ENCODE data around the gene BANK1.

Gene BANK1

DNA sequence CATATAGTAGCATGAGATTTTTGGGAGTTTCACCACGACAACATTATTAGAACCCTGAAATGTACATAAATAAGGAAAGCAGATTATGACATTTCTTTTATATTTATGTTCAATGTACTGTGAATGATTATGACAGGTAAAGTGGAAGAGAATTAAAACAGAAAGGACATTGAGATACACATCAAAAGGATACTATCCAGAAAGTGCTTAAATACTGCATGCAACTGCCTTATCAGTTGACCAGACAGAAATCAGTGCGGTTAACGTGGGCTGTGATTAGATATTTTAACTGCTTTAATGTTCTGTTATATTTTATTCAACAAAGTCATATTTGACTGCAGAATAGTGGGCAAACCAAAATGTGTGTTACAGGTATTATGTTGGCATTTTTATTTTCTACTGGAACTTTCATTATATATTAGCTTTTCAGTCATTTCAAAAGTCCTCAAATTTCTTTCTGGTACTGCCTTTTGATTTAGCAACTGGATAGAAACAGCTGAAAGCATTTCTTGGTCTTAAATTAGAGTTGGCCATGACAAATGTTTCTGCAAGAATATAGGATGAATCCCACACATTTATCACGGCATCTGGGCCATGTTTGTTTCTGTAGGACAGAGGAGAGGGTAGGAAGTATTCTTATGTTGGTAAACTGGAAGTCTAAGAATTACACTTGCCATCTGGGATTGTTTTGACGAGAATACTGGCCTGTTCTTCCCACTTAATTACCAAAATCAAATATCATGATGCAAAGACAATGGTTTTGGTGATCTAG is 299.5 kb downstream of the BANK1 start:
- no peak for DNase-seq (ENCODE audit: low read depth, low spot score)
- H3K27ac ChIP-seq, result no peak overlapping the region

DNA sequence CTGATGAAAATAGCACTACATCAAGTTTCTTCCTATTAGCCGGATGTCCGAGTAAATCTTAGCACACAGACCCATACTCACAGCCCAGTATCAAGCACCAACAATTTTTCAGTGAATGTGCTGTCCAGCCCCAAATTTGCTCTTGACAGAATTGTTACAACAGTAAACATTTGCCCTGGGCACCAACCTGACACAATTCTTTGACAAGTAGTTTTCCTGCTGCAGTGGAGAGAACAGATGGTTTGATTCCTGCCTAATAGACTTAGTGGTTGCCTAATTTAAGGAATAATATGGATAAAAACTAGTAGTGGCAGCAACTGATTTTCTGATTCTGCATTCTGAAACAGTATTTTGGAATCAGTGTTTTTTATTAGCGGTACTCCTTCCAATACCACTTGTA is 301.1 kb downstream of the BANK1 start:
- no peak for DNase-seq (ENCODE audit: low read depth, low spot score)

DNA sequence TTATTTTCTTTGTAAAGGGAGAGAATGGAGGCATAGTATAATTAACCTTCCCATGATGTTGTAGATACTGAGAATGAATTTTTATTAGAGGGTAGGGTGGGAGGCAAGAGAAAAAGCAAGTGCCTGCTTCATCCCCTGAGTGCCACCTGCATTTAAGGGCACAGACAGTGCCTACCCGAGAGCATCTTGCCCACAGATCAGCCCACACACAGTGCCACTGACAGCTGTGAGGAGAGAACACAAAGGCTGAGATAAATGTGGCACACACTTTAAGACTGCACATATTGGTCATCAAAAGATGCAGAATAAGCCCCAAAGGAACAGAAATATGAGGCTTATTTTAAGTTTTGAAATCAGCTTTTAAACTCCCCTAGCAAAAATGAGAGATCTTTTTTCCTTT is 304.0 kb downstream of the BANK1 start:
- no peak for DNase-seq (ENCODE audit: low read depth, low spot score)
- no peak overlapping the region for H3K27ac ChIP-seq

More for the DNA sequence above, 301.1 kb downstream of the BANK1 start:
- H3K27ac ChIP-seq, result no peak overlapping the region

DNA sequence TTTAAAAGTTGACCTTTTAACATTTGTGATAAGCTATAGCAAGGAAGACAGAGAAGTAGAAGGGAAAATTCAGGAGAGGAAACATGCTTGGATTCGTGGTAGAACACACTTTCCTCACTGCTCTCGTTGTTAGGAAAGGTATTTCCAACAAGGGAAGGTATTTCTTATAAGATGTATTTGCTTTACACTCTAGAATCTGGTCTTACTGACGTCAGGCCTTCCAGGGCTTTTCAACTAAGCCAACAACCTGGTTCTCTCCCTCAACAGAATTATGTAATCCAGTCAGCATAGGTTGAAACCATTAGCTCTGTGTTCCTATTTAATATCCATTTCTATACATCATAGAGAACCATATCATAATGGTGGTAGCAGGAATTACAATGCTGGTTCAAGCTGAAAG is 312.8 kb downstream of the BANK1 start:
- DNase-seq (ENCODE audit: low read depth, low spot score), result no peak
- H3K27ac ChIP-seq, result no peak overlapping the region

DNA sequence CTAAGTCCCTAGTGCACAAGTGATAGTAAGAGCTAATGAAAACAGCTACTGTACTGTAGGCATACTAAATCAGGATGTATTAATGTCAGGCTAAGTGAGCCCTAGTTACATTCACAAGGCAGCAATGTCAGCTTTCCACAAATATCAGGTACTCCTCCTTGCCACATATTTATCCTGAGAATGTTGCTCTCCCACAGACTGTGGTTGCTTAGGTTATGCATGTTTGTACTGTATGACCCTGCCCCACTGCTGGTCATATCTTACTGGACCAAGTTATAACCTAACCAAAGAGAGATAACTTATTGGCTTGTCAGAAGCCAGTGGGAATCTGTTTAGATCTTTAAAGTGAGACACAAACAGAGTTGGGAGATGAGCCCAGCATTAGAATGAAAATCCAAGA is 313.7 kb downstream of the BANK1 start:
- no peak overlapping the region for H3K27ac ChIP-seq
- DNase-seq (ENCODE audit: low read depth, low spot score), result no peak

DNA sequence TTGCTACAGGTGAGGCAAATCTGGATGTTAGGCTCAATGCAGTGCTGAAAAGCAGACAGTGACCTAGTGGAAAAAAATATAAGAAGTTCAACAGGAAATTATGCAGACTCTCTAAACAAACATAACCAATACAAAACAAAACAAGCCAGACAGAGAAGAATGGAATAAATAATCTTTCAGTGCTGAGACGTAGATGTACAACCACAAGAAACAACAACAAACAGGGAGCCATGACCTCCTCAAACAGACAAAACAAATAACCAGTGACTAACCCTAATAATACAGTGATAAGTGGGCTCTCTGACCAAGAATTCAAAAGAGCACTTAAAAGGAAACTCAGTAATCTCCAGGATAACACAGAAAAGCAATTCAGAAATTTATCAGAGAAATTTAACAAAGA is 315.5 kb downstream of the BANK1 start:
- DNase-seq (ENCODE audit: low read depth, low spot score), result no peak
- no peak overlapping the region for H3K27ac ChIP-seq

DNA sequence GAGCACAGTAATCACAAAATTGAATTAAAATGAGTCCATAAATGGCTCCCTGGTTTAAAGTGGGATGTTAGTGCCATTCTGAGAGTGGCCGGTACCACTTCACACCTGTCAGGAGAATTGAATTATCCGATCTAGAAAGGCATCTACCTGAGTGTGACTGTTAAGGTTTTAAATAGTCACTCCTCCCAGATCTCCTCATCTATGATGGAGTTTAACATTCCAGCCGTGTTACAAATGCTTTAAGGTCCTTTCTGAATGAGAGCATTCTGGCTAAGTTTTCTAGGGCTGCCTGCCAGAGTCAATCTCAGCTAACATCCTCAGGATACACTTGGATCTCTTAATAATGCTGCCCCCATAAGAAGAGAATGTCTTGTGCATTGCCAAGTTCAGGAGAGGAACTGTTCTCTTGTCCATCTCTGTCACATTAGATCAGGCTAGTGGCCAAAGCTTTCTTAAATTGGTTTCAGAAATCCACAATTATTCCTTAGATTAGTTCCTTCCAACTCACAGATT is 323.6 kb downstream of the BANK1 start:
- DNase-seq (ENCODE audit: low read depth, low spot score), result no peak
- no peak overlapping the region for H3K27ac ChIP-seq

DNA sequence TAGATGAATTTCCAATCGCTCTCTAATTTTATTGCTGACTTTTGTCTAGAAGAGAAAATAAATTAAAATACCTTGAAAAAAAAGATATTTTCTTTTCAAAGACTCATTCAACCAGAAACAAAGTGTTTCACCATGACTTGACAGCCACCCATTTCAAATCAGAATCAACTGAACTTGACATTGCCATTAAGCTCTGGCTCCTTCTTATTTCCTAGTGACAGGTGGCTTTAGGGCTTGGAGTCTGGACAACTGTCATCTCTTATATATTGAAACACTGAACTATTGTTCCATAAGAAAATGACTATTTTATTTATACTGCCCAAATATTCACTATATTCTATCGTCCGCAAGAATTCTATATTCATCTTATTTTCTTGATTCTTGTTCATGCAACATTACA is 325.6 kb downstream of the BANK1 start:
- H3K27ac ChIP-seq, result no peak overlapping the region
- DNase-seq (ENCODE audit: low read depth, low spot score), result no peak

DNA sequence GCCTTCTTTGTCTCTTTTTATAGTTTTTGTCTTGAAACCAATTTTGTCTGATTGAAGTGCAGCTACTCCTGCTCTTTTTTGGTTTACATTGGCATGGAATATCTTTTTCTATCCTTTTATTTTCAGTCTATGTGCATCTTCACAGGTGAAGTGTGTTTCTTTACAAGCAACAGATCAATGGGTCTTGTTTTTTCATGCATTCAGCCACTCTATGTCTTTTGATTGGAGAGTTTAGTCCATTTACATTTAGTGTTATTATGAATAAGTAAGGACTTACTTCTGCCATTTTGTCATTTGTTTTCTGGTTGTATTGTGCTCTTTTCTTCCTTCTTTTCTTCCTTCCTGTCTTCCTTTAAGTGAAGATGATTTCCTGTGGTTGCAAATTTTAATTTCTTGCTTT is 330.3 kb downstream of the BANK1 start:
- no peak overlapping the region for H3K27ac ChIP-seq
- no peak for DNase-seq (ENCODE audit: low read depth, low spot score)

Measured in epithelial cell of prostate (primary cell).